Hepatocyte (in vitro differentiated cells): ENCODE data around the gene KRTAP5-6. TPM values are rescaled to one million over a fixed set of nuclear protein-coding genes. Genes with fewer than 3 reads are reported as not detected.
A peak's percentile ranks its signal among the peaks of the same experiment; 100 is the strongest.

ENCODE experiments used
- DNase-seq: peaks from one replicate; pipeline ENCODE4 v3.0.0-alpha.2; 2016; ENCODE audit warnings: low spot score
- H2AFZ ChIP-seq: fragments of 200-600 bp; sonication (generic); 2 replicates; pipeline ENCODE4 v1.6.0; 2016; ENCODE audit warnings: antibody characterized with exemption, mild to moderate bottlenecking
- H3K27ac ChIP-seq: fragments of 200-600 bp; sonication (generic); 2 replicates; pipeline ENCODE4 v1.5.1; 2016; ENCODE audit warnings: mild to moderate bottlenecking
- H3K27me3 ChIP-seq: fragments of 200-600 bp; sonication (generic); 2 replicates; pipeline ENCODE4 v1.6.1; 2016
- H3K36me3 ChIP-seq: fragments of 200-600 bp; sonication (generic); replicated peaks from 2 replicates; pipeline ENCODE4 v1.5.1; 2016; ENCODE audit warnings: low read depth; ENCODE audit not compliant: insufficient read depth
- H3K4me1 ChIP-seq: fragments of 200-600 bp; sonication (generic); 2 replicates; pipeline ENCODE4 v1.5.1; 2016; ENCODE audit warnings: mild to moderate bottlenecking, moderate library complexity; ENCODE audit not compliant: insufficient read depth
- H3K4me2 ChIP-seq: fragments of 200-600 bp; sonication (generic); 2 replicates; pipeline ENCODE4 v1.6.0; 2016
- H3K4me3 ChIP-seq: fragments of 200-600 bp; sonication (generic); 2 replicates; pipeline ENCODE4 v1.5.1; 2016; ENCODE audit warnings: mild to moderate bottlenecking
- H3K79me2 ChIP-seq: fragments of 200-600 bp; sonication (generic); 2 replicates; pipeline ENCODE4 v1.6.0; 2017; ENCODE audit warnings: mild to moderate bottlenecking
- H3K9me2 ChIP-seq: fragments of 200-600 bp; sonication (generic); replicated peaks from 2 replicates; pipeline ENCODE4 v1.6.0; 2017; ENCODE audit warnings: mild to moderate bottlenecking; ENCODE audit not compliant: insufficient read depth
- H3K9me3 ChIP-seq: fragments of 200-600 bp; sonication (generic); 2 replicates; pipeline ENCODE4 v1.5.1; 2016; ENCODE audit warnings: low read depth, mild to moderate bottlenecking
- H4K20me1 ChIP-seq: fragments of 200-600 bp; sonication (generic); 2 replicates; pipeline ENCODE4 v1.6.0; 2016; ENCODE audit warnings: mild to moderate bottlenecking; ENCODE audit not compliant: insufficient read depth, poor library complexity, severe bottlenecking
- EZH2 ChIP-seq: fragments of 200-600 bp; sonication (generic); IDR thresholded peaks from 2 replicates; pipeline ENCODE4 v1.6.1; 2016; ENCODE audit warnings: antibody characterized with exemption, mild to moderate bottlenecking, borderline replicate concordance
- EZH2phosphoT487 ChIP-seq: fragments of 200-600 bp; sonication (generic); IDR thresholded peaks from one replicate; pipeline ENCODE4 v1.6.1; 2018; ENCODE audit warnings: antibody characterized with exemption, mild to moderate bottlenecking, low read depth, moderate library complexity; ENCODE audit not compliant: unreplicated experiment, severe bottlenecking
- WGBS: methylation state at CpG from one replicate; pipeline ENCODE4 v1.1.6; 2016; ENCODE audit warnings: low lambda C conversion rate; ENCODE audit errors: missing lambda C conversion rate; 5-methylcytosine and 5-hydroxymethylcytosine counted together
- polyA plus RNA-seq: library from polyadenylated mRNA; unstranded; fragments of >200 nt; fragmentation: Nextera tagmentation; extraction: Ambion mirVana; gene quantifications from 2 replicates; pipeline ENCODE4 v1.2.1, GENCODE V29; 2016
- total RNA-seq: library from RNA; depleted of rRNA; stranded (reverse); fragments of >200 nt; gene quantifications from 2 replicates; pipeline ENCODE4 v1.2.3, GENCODE V29; 2014
- TF ChIP-seq, protein P1 (sequence below): fragments of 200-600 bp; sonication (generic); IDR thresholded peaks from 2 replicates; pipeline ENCODE4 v1.5.1; 2016; ENCODE audit warnings: antibody characterized with exemption, mild to moderate bottlenecking; ENCODE audit not compliant: poor library complexity

KRTAP5-6 gene
- total and polyA plus RNA-seq, 2 experiments from 2014 or later, result not detected

DNA sequence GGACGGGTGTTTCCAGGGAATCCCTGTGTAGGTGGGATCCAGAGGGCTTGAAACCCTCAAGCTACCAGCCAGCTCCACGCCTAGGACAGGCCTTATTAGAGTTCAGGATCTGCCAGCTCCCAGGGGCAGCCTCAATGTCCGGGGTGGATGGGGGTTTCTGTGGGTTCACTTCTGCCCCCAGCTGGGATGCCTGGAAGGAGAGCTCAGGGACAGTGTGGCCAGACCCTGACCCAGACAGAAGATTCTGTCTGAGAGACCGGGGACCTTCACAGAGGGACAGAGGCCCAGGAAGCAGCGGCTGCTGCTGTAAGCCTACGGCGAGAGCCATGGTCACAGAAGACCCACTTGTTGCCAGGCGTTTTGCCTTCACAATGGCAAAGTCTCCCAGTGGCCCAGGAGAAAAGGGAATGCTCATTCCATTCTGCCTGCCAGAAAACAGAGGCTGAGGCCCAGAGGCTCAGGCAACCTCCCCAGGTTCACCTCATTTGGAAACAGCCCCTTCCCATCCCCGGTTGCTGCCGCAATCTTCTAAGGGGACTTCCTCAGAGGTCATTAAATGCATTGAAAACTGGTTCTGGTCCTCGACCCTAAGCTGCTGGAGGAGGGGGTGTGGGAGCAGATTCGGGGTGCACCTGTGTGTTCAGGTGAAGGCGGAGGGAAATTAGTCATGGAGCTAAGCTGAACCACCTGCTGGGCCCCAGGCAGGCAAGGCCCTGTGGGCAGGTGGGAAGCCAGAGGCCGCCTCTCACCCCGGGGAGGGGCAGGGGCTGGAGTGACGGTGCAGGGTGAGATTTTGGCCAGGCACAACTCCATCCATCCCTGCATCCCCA lies 4.9 kb upstream of the KRTAP5-6 start:
- peak overlapping the region; percentile 94 for H3K27ac ChIP-seq
- peak overlapping the region; percentile 4 for H3K4me2 ChIP-seq
- H3K9me2 ChIP-seq, result no peaks in the 10 kb centered on the region
- no peaks in the 10 kb centered on the region for H3K79me2 ChIP-seq
- no peak overlapping the region for H3K4me3 ChIP-seq
- 72% methylated on average over 16 of the region's 16 CpGs for WGBS
- no peak for DNase-seq
- peaks cover 38% of the 10 kb centered on the region for H3K4me1 ChIP-seq
- H3K36me3 ChIP-seq, result no peaks in the 10 kb centered on the region
- no peaks in the 10 kb centered on the region for H4K20me1 ChIP-seq
- H3K9me3 ChIP-seq, result no peaks in the 10 kb centered on the region
- TF ChIP-seq, protein P1, sequence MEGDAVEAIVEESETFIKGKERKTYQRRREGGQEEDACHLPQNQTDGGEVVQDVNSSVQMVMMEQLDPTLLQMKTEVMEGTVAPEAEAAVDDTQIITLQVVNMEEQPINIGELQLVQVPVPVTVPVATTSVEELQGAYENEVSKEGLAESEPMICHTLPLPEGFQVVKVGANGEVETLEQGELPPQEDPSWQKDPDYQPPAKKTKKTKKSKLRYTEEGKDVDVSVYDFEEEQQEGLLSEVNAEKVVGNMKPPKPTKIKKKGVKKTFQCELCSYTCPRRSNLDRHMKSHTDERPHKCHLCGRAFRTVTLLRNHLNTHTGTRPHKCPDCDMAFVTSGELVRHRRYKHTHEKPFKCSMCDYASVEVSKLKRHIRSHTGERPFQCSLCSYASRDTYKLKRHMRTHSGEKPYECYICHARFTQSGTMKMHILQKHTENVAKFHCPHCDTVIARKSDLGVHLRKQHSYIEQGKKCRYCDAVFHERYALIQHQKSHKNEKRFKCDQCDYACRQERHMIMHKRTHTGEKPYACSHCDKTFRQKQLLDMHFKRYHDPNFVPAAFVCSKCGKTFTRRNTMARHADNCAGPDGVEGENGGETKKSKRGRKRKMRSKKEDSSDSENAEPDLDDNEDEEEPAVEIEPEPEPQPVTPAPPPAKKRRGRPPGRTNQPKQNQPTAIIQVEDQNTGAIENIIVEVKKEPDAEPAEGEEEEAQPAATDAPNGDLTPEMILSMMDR, result no peak
- no peak for TF ChIP-seq EZH2phosphoT487
- no peaks in the 10 kb centered on the region for H3K27me3 ChIP-seq
- no peak overlapping the region for H2AFZ ChIP-seq

DNA sequence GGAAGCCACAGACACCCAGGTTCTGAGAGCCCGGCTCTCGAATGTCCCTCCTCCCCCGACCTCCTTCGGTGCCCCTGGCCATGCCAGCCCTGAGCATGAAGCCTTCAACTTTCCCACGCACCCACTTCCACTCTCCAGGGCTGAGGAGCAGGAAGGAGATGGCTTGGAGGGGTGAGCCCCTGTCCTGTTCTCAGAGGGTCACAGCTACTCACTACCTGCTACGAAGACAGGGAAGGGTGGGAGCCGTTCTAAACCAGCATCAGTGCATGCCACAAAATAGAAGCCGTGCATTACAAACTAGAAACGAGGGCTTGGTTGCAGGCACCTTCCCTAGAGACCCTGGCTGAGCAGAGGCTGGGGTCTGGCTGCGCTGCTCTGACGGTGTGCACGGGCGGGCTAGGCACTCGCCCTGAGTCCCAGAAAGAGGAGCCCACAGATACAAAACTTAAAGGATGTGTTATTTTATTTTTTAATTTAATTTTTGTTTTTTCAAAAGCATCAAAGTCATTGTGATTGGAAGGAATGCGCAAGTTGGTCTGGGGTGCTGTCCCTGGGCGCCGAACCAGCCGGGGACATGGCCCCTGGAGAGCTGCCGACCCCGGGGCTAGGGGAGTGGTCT lies 4.2 kb upstream of the KRTAP5-6 start:
- no peak for DNase-seq
- H3K9me3 ChIP-seq, result no peaks in the 10 kb centered on the region
- TF ChIP-seq EZH2phosphoT487, result no peak
- no peak for TF ChIP-seq EZH2
- TF ChIP-seq, protein P1, result no peak
- H4K20me1 ChIP-seq, result no peaks in the 10 kb centered on the region
- WGBS, result 63% methylated on average over 20 of the region's 20 CpGs
- H3K4me1 ChIP-seq, result peaks cover 38% of the 10 kb centered on the region
- H3K4me2 ChIP-seq, result no peak overlapping the region
- H3K4me3 ChIP-seq, result no peak overlapping the region
- no peaks in the 10 kb centered on the region for H3K79me2 ChIP-seq
- H3K27me3 ChIP-seq, result no peaks in the 10 kb centered on the region
- H3K27ac ChIP-seq, result peak overlapping the region; percentile 94
- H2AFZ ChIP-seq, result no peak overlapping the region
- H3K9me2 ChIP-seq, result no peaks in the 10 kb centered on the region
- no peaks in the 10 kb centered on the region for H3K36me3 ChIP-seq

DNA sequence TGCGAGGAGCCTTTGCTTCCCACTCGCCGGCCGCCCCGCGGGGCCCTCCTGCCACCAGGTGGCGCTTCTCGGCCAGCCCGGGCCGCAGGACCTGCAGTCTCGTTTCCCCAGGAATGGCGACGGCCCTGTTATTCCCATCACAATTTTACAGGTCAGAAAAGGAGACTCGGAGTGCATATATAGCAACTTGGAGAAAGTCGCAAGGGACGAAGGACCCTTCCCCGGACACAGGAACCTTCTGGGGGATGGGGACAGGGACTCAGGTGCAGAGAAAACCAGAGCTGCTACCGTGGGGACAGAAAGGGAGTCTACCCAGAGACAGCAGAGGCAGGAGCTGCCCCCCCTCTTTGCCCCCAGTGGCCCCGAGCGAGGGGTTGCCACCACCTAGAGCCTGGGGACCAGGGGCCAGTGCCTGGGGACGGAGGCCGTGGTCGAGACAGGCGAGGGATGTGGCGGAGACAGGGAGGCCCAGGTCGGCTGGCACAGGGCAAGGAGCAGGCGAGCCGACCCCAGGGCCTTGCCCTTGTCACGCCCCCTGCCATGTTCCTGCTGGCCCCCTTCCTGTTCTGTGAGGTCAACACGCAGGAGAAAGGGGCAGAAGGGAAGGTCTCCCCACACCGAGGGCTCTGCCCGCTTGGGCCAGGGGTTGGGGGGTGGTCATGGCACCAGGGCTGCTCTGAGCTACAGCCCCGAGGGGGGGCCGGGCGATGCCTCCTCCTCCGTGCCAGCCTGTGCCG lies 3.5 kb upstream of the KRTAP5-6 start:
- DNase-seq, result peak; percentile 86
- Histone ChIP-seq H3K36me3 (no peaks in the 10 kb centered on the region), H3K9me3 (no peaks in the 10 kb centered on the region), H3K27ac (peak overlapping the region; percentile 62), H3K9me2 (no peaks in the 10 kb centered on the region), H3K79me2 (no peaks in the 10 kb centered on the region), H2AFZ (peak overlapping the region; percentile 77), H3K4me2 (peak overlapping the region; percentile 63), H3K4me3 (no peak overlapping the region), H3K4me1 (peaks cover 38% of the 10 kb centered on the region), H4K20me1 (no peaks in the 10 kb centered on the region), H3K27me3 (no peaks in the 10 kb centered on the region)
- TF ChIP-seq, protein P1, result peak; percentile 97
- TF ChIP-seq EZH2 (no peak), EZH2phosphoT487 (no peak)
- 26% methylated on average over 27 of the region's 37 CpGs for WGBS
